HCT116 (cell line): Measurements from ENCODE around the gene KRTAP4-3.

Source experiments
- CTCF ChIP-seq, 3 experiments: fragments of 200-600 bp in 1 of 3; sonication (generic) in 1 of 3; IDR thresholded peaks in 2 of 3; conservative IDR thresholded peaks in 1 of 3; 2 replicates each; pipeline ENCODE4 v1.5.1; 2012 to 2017; ENCODE audit warnings: low read depth in 2 of 3, low read length in 2 of 3, antibody characterized with exemption in 1 of 3, borderline replicate concordance in 1 of 3, control low read depth in 1 of 3, mild to moderate bottlenecking in 1 of 3, mixed read lengths in 1 of 3, mixed run types in 1 of 3, moderate library complexity in 1 of 3; ENCODE audit not compliant: insufficient read depth in 1 of 3
- EGR1 ChIP-seq: IDR thresholded peaks from 2 replicates; pipeline ENCODE4 v1.6.1; 2012; ENCODE audit warnings: low read depth
- EZH2 ChIP-seq: fragments of 200-600 bp; sonication (generic); IDR thresholded peaks from 2 replicates; pipeline ENCODE4 v1.6.1; 2017; ENCODE audit warnings: antibody characterized with exemption, mixed run types
- EZH2phosphoT487 ChIP-seq: fragments of 200-600 bp; IDR thresholded peaks from 2 replicates; pipeline ENCODE4 v1.6.1; 2018; ENCODE audit warnings: antibody characterized with exemption, borderline replicate concordance
- POLR2A ChIP-seq: IDR thresholded peaks from 2 replicates; pipeline ENCODE4 v1.7.0; 2011; ENCODE audit warnings: borderline replicate concordance; ENCODE audit not compliant: insufficient read depth, insufficient read length; ENCODE audit errors: extremely low read depth
- POLR2AphosphoS5 ChIP-seq: IDR thresholded peaks from 2 replicates; pipeline ENCODE4 v1.6.1; 2011; ENCODE audit warnings: mild to moderate bottlenecking, low read depth, low read length, moderate library complexity
- RAD21 ChIP-seq: IDR thresholded peaks from 2 replicates; pipeline ENCODE4 v1.6.1; 2012; ENCODE audit warnings: low read depth, mild to moderate bottlenecking
- YY1 ChIP-seq: IDR thresholded peaks from 2 replicates; pipeline ENCODE4 v1.6.1; 2011; ENCODE audit warnings: low read length, low read depth, moderate library complexity, mild to moderate bottlenecking; ENCODE audit not compliant: insufficient replicate concordance; ENCODE audit errors: extremely low read depth

GRCh38 chr17:41177727-41178271, 9.8 kb upstream of the KRTAP4-3 start, which contains the start of gene KRTAP4-2:
- TF ChIP-seq EGR1 (no peak), POLR2AphosphoS5 (no peak), RAD21 (no peak), CTCF (IDR thresholded peaks at IDR 0.05 in 2 of 3, conservative IDR thresholded peaks at IDR 0.05 in 1 of 3; ENCODE audit: borderline replicate concordance in 1 of 3, insufficient read depth in 1 of 3, low read depth in 2 of 3, low read length in 2 of 3) (no peak), YY1 (no peak), POLR2A (no peak), EZH2phosphoT487 (no peak), EZH2 (no peak)
